Gastrocnemius medialis (tissue), 4 donors: ENCODE results near the gene ZBTB20. TPM values are rescaled to one million over a fixed set of nuclear protein-coding genes. Genes with fewer than 3 reads are reported as not detected.

Experiments used
- ATAC-seq, 2 donors: fragments of 150-250 bp; one replicate each; pipeline ENCODE4 v1.9.1; 2016
- DNase-seq, 2 donors: peaks; one replicate each; pipeline ENCODE4 v3.0.0-alpha.2; 2019
- H3K27ac ChIP-seq, 4 donors: fragments of 200-600 bp; sonication (generic); 1 replicate in 1 of 4; 2 replicates in 3 of 4; pipeline ENCODE4 v1.5.1; 2016 to 2018; ENCODE audit warnings: mild to moderate bottlenecking in 2 of 4, moderate library complexity in 1 of 4
- H3K27me3 ChIP-seq, 3 donors: fragments of 200-600 bp; sonication (generic) in 2 of 3; 1 replicate in 1 of 3; 2 replicates in 2 of 3; pipeline versions ENCODE4 v1.5.1 to v1.6.0; 2016 to 2019; ENCODE audit warnings: mild to moderate bottlenecking in 1 of 3, moderate library complexity in 1 of 3
- H3K36me3 ChIP-seq, 2 donors: fragments of 200-600 bp; sonication (generic) in 1 of 2; one replicate each; pipeline ENCODE4 v1.5.1; 2017 to 2018
- H3K4me1 ChIP-seq, 2 donors: fragments of 200-600 bp; sonication (generic) in 1 of 2; one replicate each; pipeline ENCODE4 v1.5.1; 2016 to 2017; ENCODE audit warnings: mild to moderate bottlenecking in 2 of 2
- H3K4me3 ChIP-seq, 4 donors: fragments of 200-600 bp; sonication (generic) in 3 of 4; 1 replicate in 1 of 4; 2 replicates in 3 of 4; pipeline ENCODE4 v1.5.1; 2016 to 2019; ENCODE audit warnings: mild to moderate bottlenecking in 2 of 4
- H3K9me3 ChIP-seq, 3 donors: fragments of 200-600 bp; sonication (generic) in 2 of 3; 1 replicate in 1 of 3; 2 replicates in 2 of 3; pipeline ENCODE4 v1.5.1; 2016 to 2019
- CTCF ChIP-seq, 5 experiments: fragments of 450-650 bp in 3 of 5; fragments of 200-600 bp in 2 of 5; sonication (generic) in 2 of 5; IDR thresholded peaks in 4 of 5; conservative IDR thresholded peaks in 1 of 5; 1 replicate in 4 of 5; 2 replicates in 1 of 5; pipeline ENCODE4 v1.5.1; 2016 to 2019; ENCODE audit warnings: antibody characterized with exemption in 5 of 5, mild to moderate bottlenecking in 3 of 5, moderate library complexity in 3 of 5
- POLR2A ChIP-seq, 2 donors: fragments of 450-650 bp; IDR thresholded peaks; one replicate each; pipeline ENCODE4 v1.6.1; 2017; ENCODE audit warnings: antibody characterized with exemption in 2 of 2, mild to moderate bottlenecking in 2 of 2, moderate library complexity in 2 of 2
- in situ Hi-C, 4 donors: fragments of 200-750 bp; cut with MboI; loops; one replicate each; pipeline versions ENCODE4 v1.15.0 to v1.8.0; 2017; ENCODE audit warnings: low sequenced_read_pairs in 4 of 4
- intact Hi-C: fragments of 100-400 bp; cut with DNase I; formaldehyde crosslinking; loops from one replicate; pipeline ENCODE4 v1.15.1; 2023; ENCODE audit warnings: low total_unique reads
- total RNA-seq, 4 donors: library from RNA; depleted of rRNA; stranded (reverse); fragments of >200 nt; gene quantifications; one replicate each; pipeline versions ENCODE4 v1.1.0 to v1.2.3, GENCODE V29; 2016

The ZBTB20 gene
- total RNA-seq, 4 donors from 2014 or later, result 47.6 to 86.5 (median 69.0) TPM

- Histone ChIP-seq H3K4me1 (no peaks in the 10 kb centered on the region), H3K27me3 (no peaks in the 10 kb centered on the region), H3K9me3 (no peaks in the 10 kb centered on the region), H3K27ac (no peak overlapping the region), H3K4me3 (no peak overlapping the region), H3K36me3 (peaks cover 0 to 25% of the 10 kb centered on the region in 2 donors)
- intact Hi-C loops, result no loop called here
- no peak for DNase-seq
- no peak for TF ChIP-seq CTCF (IDR thresholded peaks at IDR 0.05 in 4 of 5, conservative IDR thresholded peaks at IDR 0.05 in 1 of 5)
- TF ChIP-seq POLR2A (IDR thresholded peaks at IDR 0.05), result no peak
- no peak for ATAC-seq
- in situ Hi-C loops, result loop anchor here in 1 of 4 donors (25.0 kb wide), 1 partner anchor 812 kb away; no protein-coding TSS in a partner anchor
These were observed 796.8 kb downstream of the ZBTB20 start for GRCh38 chr3:114350271-114350670.

DNA sequence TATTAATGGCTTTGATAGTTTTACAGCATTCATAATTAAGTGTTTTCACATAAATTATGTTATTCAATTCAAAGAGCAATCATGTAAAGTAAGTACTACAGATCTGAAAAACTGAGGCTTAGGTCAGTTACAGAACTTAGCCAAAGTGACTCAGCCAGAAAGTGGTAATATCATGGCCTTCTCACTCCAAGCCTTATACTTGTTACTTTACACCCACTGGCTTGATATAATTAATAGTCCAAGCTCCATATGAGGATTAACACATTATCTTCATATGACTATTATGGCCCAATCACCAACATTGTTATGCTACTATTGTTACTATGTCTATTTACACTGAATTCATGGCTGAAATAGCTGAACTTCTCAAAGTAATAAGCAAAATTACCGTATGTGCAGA lies 802.6 kb downstream of the ZBTB20 start:
- H3K36me3 ChIP-seq, result peaks cover 0 to under 1% of the 10 kb centered on the region in 2 donors
- in situ Hi-C loops, result no loop called here
- intact Hi-C loops, result no loop called here
- no peak overlapping the region for H3K4me3 ChIP-seq
- DNase-seq, result no peak
- no peaks in the 10 kb centered on the region for H3K9me3 ChIP-seq
- TF ChIP-seq POLR2A (IDR thresholded peaks at IDR 0.05), result no peak
- TF ChIP-seq CTCF (IDR thresholded peaks at IDR 0.05 in 4 of 5, conservative IDR thresholded peaks at IDR 0.05 in 1 of 5), result no peak
- ATAC-seq, result no peak
- no peaks in the 10 kb centered on the region for H3K27me3 ChIP-seq
- H3K4me1 ChIP-seq, result no peaks in the 10 kb centered on the region
- H3K27ac ChIP-seq, result no peak overlapping the region

- DNase-seq, result no peak
- intact Hi-C loops, result no loop called here
These were observed 808.3 kb downstream of the ZBTB20 start for GRCh38 chr3:114338651-114339357.

GRCh38 chr3:114336857-114337256 lies 810.2 kb downstream of the ZBTB20 start:
- intact Hi-C loops, result no loop called here
- peaks cover 0 to 16% of the 10 kb centered on the region in 2 donors for H3K36me3 ChIP-seq
- in situ Hi-C loops, result no loop called here
- no peaks in the 10 kb centered on the region for H3K9me3 ChIP-seq
- H3K27ac ChIP-seq, result no peak overlapping the region
- ATAC-seq (no peak), DNase-seq (no peak)
- no peak for TF ChIP-seq CTCF (IDR thresholded peaks at IDR 0.05 in 4 of 5, conservative IDR thresholded peaks at IDR 0.05 in 1 of 5)
- no peak for TF ChIP-seq POLR2A (IDR thresholded peaks at IDR 0.05)
- no peaks in the 10 kb centered on the region for H3K27me3 ChIP-seq
- peaks cover 0 to 9% of the 10 kb centered on the region in 2 donors for H3K4me1 ChIP-seq
- no peak overlapping the region for H3K4me3 ChIP-seq

More at GRCh38 chr3:114338651-114339357, 808.3 kb downstream of the ZBTB20 start:
- Histone ChIP-seq H3K27ac (peak overlapping the region in 1 of 4 donors; percentile 31), H3K4me1 (peaks cover 0 to 7% of the 10 kb centered on the region in 2 donors), H3K4me3 (no peak overlapping the region), H3K36me3 (peaks cover 0 to 16% of the 10 kb centered on the region in 2 donors), H3K9me3 (no peaks in the 10 kb centered on the region), H3K27me3 (no peaks in the 10 kb centered on the region)
- TF ChIP-seq POLR2A (IDR thresholded peaks at IDR 0.05) (no peak), CTCF (IDR thresholded peaks at IDR 0.05 in 4 of 5, conservative IDR thresholded peaks at IDR 0.05 in 1 of 5) (no peak)
- ATAC-seq, result no peak
- in situ Hi-C loops, result no loop called here
